HFF-Myc (cell line): ENCODE data around the gene SLC8A3.

Source experiments
- DNase-seq: peaks from one replicate; pipeline ENCODE4 v3.0.0-alpha.2; 2011; ENCODE audit warnings: low read depth; ENCODE audit errors: extremely low read depth
- H3K4me3 ChIP-seq: replicated peaks from 2 replicates; pipeline ENCODE4 v1.5.1; 2011; ENCODE audit warnings: low read depth, mild to moderate bottlenecking, control low read depth, low read length
- CTCF ChIP-seq: IDR thresholded peaks from 2 replicates; pipeline ENCODE4 v1.5.1; 2012; ENCODE audit warnings: mild to moderate bottlenecking, low read depth, low read length, control low read depth; ENCODE audit errors: missing control alignments

Gene SLC8A3

GRCh38 chr14:70077720-70078119 is 111.0 kb downstream of the SLC8A3 start:
- no peak for DNase-seq
- H3K4me3 ChIP-seq, result no peak overlapping the region
- no peak for TF ChIP-seq CTCF

- no peak for TF ChIP-seq CTCF
- DNase-seq, result no peak
- no peak overlapping the region for H3K4me3 ChIP-seq
Observed at GRCh38 chr14:70077005-70077404, 111.7 kb downstream of the SLC8A3 start.

- peak; percentile 38 for DNase-seq
- H3K4me3 ChIP-seq, result no peak overlapping the region
- peak; percentile 97 for TF ChIP-seq CTCF
Observed at GRCh38 chr14:70073924-70074566, 114.7 kb downstream of the SLC8A3 start.

- no peak for DNase-seq
- no peak overlapping the region for H3K4me3 ChIP-seq
- no peak for TF ChIP-seq CTCF
Observed at GRCh38 chr14:70069186-70069585, 119.6 kb downstream of the SLC8A3 start.

GRCh38 chr14:70067810-70068209 is 120.9 kb downstream of the SLC8A3 start:
- H3K4me3 ChIP-seq, result no peak overlapping the region
- TF ChIP-seq CTCF, result no peak
- no peak for DNase-seq

- H3K4me3 ChIP-seq, result no peak overlapping the region
- no peak for DNase-seq
- TF ChIP-seq CTCF, result no peak
Observed at GRCh38 chr14:70064136-70064865, 124.5 kb downstream of the SLC8A3 start.

- TF ChIP-seq CTCF, result no peak
- no peak overlapping the region for H3K4me3 ChIP-seq
- DNase-seq, result no peak
Observed at GRCh38 chr14:70061108-70061507, 127.6 kb downstream of the SLC8A3 start.
